PC-9 (cell line): ENCODE measurements around the gene STAG3. TPM values are rescaled to one million over a fixed set of nuclear protein-coding genes. Genes with fewer than 3 reads are reported as not detected.

Source experiments
- BruUV-seq: library from RNA; stranded (reverse); fragments of 400-500 nt; replicated peaks from 2 replicates; lab custom pipeline; 2021; lab: Mats Ljungman, UMichigan
- CTCF ChIA-PET: fragments of 300-600 bp; sonication (Branson Sonifier 250); formaldehyde crosslinking; loops from one replicate; lab custom pipeline; 2022; ENCODE audit warnings: antibody characterized with exemption; lab: Charles Lee
- POLR2A ChIA-PET: fragments of 300-600 bp; sonication (Branson Sonifier 250); formaldehyde crosslinking; loops from one replicate; lab custom pipeline; 2022; ENCODE audit warnings: antibody characterized with exemption; ENCODE audit not compliant: unreplicated experiment; lab: Charles Lee
- DNase-seq, 2 experiments: peaks; one replicate each; pipeline versions ENCODE4 v3.0.0 to v3.0.0-alpha.2; 2015 to 2022; ENCODE audit warnings: mixed read lengths in 1 of 2
- H2AFZ ChIP-seq: fragments of 200-600 bp; sonication (generic); 2 replicates; pipeline ENCODE4 v1.8.1; 2017; ENCODE audit warnings: antibody characterized with exemption
- H3F3A ChIP-seq: fragments of 200-600 bp; sonication (generic); 2 replicates; pipeline ENCODE4 v1.8.1; 2017; ENCODE audit warnings: antibody characterized with exemption, mild to moderate bottlenecking, low read depth; ENCODE audit not compliant: insufficient read depth
- H3K27ac ChIP-seq: fragments of 200-600 bp; sonication (generic); 2 replicates; pipeline ENCODE4 v1.6.1; 2016; ENCODE audit warnings: mixed run types
- H3K27me3 ChIP-seq: fragments of 200-600 bp; sonication (generic); 2 replicates; pipeline ENCODE4 v1.6.1; 2016; ENCODE audit warnings: low read depth, mixed run types; ENCODE audit not compliant: insufficient read depth
- H3K36me3 ChIP-seq: fragments of 200-600 bp; sonication (generic); 2 replicates; pipeline ENCODE4 v1.6.1; 2016; ENCODE audit warnings: low read depth, mixed run types
- H3K4me1 ChIP-seq: fragments of 200-600 bp; sonication (generic); replicated peaks from 2 replicates; pipeline ENCODE4 v1.6.1; 2016; ENCODE audit warnings: mixed run types; ENCODE audit not compliant: insufficient read depth
- H3K4me2 ChIP-seq: fragments of 200-600 bp; sonication (generic); 2 replicates; pipeline ENCODE4 v1.6.1; 2017; ENCODE audit warnings: mixed run types
- H3K4me3 ChIP-seq: fragments of 200-600 bp; sonication (generic); 2 replicates; pipeline ENCODE4 v1.6.1; 2016; ENCODE audit warnings: mixed run types
- H3K79me2 ChIP-seq: fragments of 200-600 bp; sonication (generic); 2 replicates; pipeline ENCODE4 v1.6.1; 2017; ENCODE audit warnings: low read depth, mixed run types
- H3K9me2 ChIP-seq: fragments of 200-600 bp; sonication (generic); 2 replicates; pipeline ENCODE4 v1.8.1; 2017; ENCODE audit warnings: mild to moderate bottlenecking; ENCODE audit not compliant: insufficient read depth
- H3K9me3 ChIP-seq: fragments of 200-600 bp; sonication (generic); 2 replicates; pipeline ENCODE4 v1.8.1; 2016; ENCODE audit warnings: low read depth; ENCODE audit not compliant: insufficient read depth
- H4K20me1 ChIP-seq: fragments of 200-600 bp; sonication (generic); 2 replicates; pipeline ENCODE4 v1.8.1; 2017; ENCODE audit not compliant: insufficient read depth
- CTCF ChIP-seq: fragments of 200-600 bp; sonication (generic); conservative IDR thresholded peaks from 2 replicates; pipeline ENCODE4 v1.6.1; 2017; ENCODE audit warnings: mixed run types, antibody characterized with exemption, mild to moderate bottlenecking, moderate library complexity
- EZH2 ChIP-seq: fragments of 200-600 bp; sonication (generic); IDR thresholded peaks from 2 replicates; pipeline ENCODE4 v1.8.0; 2017; ENCODE audit warnings: antibody characterized with exemption, low read depth
- intact Hi-C: fragments of 100-400 bp; cut with micrococcal nuclease; formaldehyde crosslinking; loops from one replicate; pipeline ENCODE4 v1.10.0; 2022; ENCODE audit not compliant: unreplicated experiment
- total RNA-seq: library from RNA; stranded (reverse); gene quantifications from 2 replicates; pipeline ENCODE4 v1.2.3, GENCODE V29; 2021

STAG3 gene
- total RNA-seq, 1 experiment from 2014 or later = 0.83 TPM

GRCh38 chr7:100220586-100221230, 43.0 kb downstream of the STAG3 start:
- TF ChIP-seq CTCF (no peak), EZH2 (no peak)
- CTCF ChIA-PET = interaction anchor here (0.6 kb wide), 1 partner anchor 72 kb away, joined by 4 read pairs; no protein-coding TSS in a partner anchor
- Histone ChIP-seq H3K9me3 (no peaks in the 10 kb centered on the region), H3K4me2 (no peak overlapping the region), H2AFZ (no peak overlapping the region), H3K79me2 (no peaks in the 10 kb centered on the region), H3K4me3 (no peak overlapping the region), H3K4me1 (no peaks in the 10 kb centered on the region), H4K20me1 (no peaks in the 10 kb centered on the region), H3K27ac (no peak overlapping the region), H3F3A (no peaks in the 10 kb centered on the region), H3K27me3 (no peaks in the 10 kb centered on the region), H3K36me3 (no peaks in the 10 kb centered on the region), H3K9me2 (no peaks in the 10 kb centered on the region)
- POLR2A ChIA-PET = no interaction called here
- intact Hi-C loops = no loop called here
- BruUV-seq = no TSS peak
- DNase-seq = no peak

- no peaks in the 10 kb centered on the region for H3K27me3 ChIP-seq
- no peak for DNase-seq
- ChIA-PET CTCF (no interaction called here), POLR2A (no interaction called here)
- no peaks in the 10 kb centered on the region for H3K4me1 ChIP-seq
- H3K4me2 ChIP-seq = no peak overlapping the region
- no peak overlapping the region for H2AFZ ChIP-seq
- BruUV-seq = no TSS peak
- H4K20me1 ChIP-seq = no peaks in the 10 kb centered on the region
- no peaks in the 10 kb centered on the region for H3K79me2 ChIP-seq
- H3F3A ChIP-seq = no peaks in the 10 kb centered on the region
- no peaks in the 10 kb centered on the region for H3K9me2 ChIP-seq
- TF ChIP-seq EZH2 (no peak), CTCF (no peak)
- H3K9me3 ChIP-seq = no peaks in the 10 kb centered on the region
- H3K36me3 ChIP-seq = no peaks in the 10 kb centered on the region
- no peak overlapping the region for H3K4me3 ChIP-seq
- intact Hi-C loops = no loop called here
- H3K27ac ChIP-seq = no peak overlapping the region
Observed at GRCh38 chr7:100221231-100221718, 43.6 kb downstream of the STAG3 start.

GRCh38 chr7:100221767-100222444, 44.2 kb downstream of the STAG3 start:
- Histone ChIP-seq H3K4me3 (no peak overlapping the region), H3F3A (no peaks in the 10 kb centered on the region), H3K79me2 (no peaks in the 10 kb centered on the region), H3K9me3 (no peaks in the 10 kb centered on the region), H3K4me2 (no peak overlapping the region), H2AFZ (no peak overlapping the region), H3K9me2 (no peaks in the 10 kb centered on the region), H3K27me3 (no peaks in the 10 kb centered on the region), H3K36me3 (no peaks in the 10 kb centered on the region), H4K20me1 (no peaks in the 10 kb centered on the region), H3K27ac (no peak overlapping the region), H3K4me1 (no peaks in the 10 kb centered on the region)
- BruUV-seq = no TSS peak
- POLR2A ChIA-PET = no interaction called here
- intact Hi-C loops = no loop called here
- TF ChIP-seq CTCF = no peak
- no peak for TF ChIP-seq EZH2
- CTCF ChIA-PET = no interaction called here
- DNase-seq = no peak
